ENCODE measurements around the gene MRPL41.

Gene MRPL41

DNA sequence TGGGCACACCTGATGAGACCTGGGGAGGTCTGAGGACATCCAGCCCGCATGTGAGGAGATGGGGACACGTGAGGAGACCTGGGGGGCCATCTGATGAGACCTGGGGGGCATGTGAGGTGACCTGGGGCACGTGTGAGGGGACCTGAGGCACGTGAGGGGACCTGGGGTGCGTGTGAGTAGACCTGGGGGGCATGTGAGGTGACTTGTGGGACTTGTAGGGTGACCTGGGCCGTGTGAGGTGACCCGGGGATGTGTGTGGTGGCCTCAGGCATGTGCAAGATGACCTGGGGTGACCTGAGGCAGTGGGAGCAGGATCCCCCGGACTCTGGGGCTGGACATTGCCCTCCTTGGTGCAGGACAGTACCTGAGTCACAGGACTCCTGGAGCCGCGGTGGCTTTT is 32.1 kb upstream of the MRPL41 start:
- Histone ChIP-seq H3K4me1 (ENCODE audit: insufficient read depth, low read length, poor library complexity, severe bottlenecking) (no peaks in the 10 kb centered on the region), H3K9me3 (ENCODE audit: insufficient read depth, low read depth, low read length) (no peaks in the 10 kb centered on the region), H3K9me2 (replicated peaks; ENCODE audit: low read depth, low read length) (no peaks in the 10 kb centered on the region), H3K36me3 (ENCODE audit: insufficient read depth, low read length) (no peaks in the 10 kb centered on the region), H3K79me2 (ENCODE audit: insufficient read depth, low read length) (no peaks in the 10 kb centered on the region), H3K27me3 (ENCODE audit: insufficient read depth, low read length, poor library complexity, severe bottlenecking) (no peaks in the 10 kb centered on the region), H3K4me3 (ENCODE audit: low read length, poor library complexity, severe bottlenecking) (no peak overlapping the region), H3K4me2 (ENCODE audit: low read depth, low read length, poor library complexity, severe bottlenecking) (no peak overlapping the region), H4K20me1 (ENCODE audit: insufficient read depth, low read length, poor library complexity, severe bottlenecking) (no peaks in the 10 kb centered on the region), H3F3A (ENCODE audit: low read depth) (no peaks in the 10 kb centered on the region; the same call in 1 of the 2 replicates), H2AFZ (ENCODE audit: low read length) (no peak overlapping the region), H3K9ac (ENCODE audit: low read depth, low read length, poor library complexity, severe bottlenecking) (no peak overlapping the region)
- TF ChIP-seq, protein P1, sequence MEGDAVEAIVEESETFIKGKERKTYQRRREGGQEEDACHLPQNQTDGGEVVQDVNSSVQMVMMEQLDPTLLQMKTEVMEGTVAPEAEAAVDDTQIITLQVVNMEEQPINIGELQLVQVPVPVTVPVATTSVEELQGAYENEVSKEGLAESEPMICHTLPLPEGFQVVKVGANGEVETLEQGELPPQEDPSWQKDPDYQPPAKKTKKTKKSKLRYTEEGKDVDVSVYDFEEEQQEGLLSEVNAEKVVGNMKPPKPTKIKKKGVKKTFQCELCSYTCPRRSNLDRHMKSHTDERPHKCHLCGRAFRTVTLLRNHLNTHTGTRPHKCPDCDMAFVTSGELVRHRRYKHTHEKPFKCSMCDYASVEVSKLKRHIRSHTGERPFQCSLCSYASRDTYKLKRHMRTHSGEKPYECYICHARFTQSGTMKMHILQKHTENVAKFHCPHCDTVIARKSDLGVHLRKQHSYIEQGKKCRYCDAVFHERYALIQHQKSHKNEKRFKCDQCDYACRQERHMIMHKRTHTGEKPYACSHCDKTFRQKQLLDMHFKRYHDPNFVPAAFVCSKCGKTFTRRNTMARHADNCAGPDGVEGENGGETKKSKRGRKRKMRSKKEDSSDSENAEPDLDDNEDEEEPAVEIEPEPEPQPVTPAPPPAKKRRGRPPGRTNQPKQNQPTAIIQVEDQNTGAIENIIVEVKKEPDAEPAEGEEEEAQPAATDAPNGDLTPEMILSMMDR (conservative IDR thresholded peaks at IDR 0.05; ENCODE audit: low read length), result no peak
- no peak for TF ChIP-seq EZH2phosphoT487 (IDR thresholded peaks at IDR 0.05; ENCODE audit: borderline replicate concordance)

DNA sequence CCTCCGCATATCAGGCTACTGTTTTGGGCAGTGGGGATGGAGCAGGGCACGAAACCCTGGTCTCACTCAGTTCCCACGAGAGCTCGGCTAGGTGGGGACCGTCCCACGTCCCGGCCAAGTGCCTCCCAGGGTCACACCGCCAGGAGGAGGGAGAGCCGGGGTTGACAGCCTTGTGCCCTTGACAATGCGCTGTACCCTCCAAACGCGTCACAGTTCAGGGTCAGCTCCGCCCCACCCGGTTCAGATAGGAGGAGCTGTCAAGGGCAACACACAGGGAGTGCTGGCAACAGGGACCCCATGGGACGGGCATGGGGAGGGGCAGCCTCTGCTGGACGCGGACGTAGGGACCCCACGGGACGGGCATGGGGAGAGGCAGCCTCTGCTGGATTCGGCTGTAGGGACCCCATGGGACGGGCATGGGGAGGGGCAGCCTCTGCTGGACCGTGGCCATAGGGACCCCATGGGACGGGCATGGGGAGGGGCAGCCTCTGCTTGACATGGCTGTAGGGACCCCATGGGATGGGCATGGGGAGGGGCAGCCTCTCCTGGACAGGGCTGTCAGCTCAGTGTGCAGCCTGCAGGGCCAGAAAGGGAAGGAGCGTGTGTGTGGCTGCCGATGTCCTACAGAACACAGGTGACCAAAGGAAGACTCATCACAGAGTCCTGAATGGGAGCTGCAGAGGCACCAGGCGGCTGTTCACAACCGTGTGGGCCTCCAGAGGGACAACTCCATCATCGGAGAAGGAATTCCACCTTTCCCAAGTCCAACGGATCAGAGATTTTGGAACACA is 30.9 kb upstream of the MRPL41 start:
- Histone ChIP-seq H3F3A (ENCODE audit: low read depth) (no peaks in the 10 kb centered on the region; the same call in 1 of the 2 replicates), H3K4me1 (ENCODE audit: insufficient read depth, low read length, poor library complexity, severe bottlenecking) (no peaks in the 10 kb centered on the region), H3K9me3 (ENCODE audit: insufficient read depth, low read depth, low read length) (no peaks in the 10 kb centered on the region), H3K27me3 (ENCODE audit: insufficient read depth, low read length, poor library complexity, severe bottlenecking) (no peaks in the 10 kb centered on the region), H3K9ac (ENCODE audit: low read depth, low read length, poor library complexity, severe bottlenecking) (no peak overlapping the region), H3K36me3 (ENCODE audit: insufficient read depth, low read length) (no peaks in the 10 kb centered on the region), H2AFZ (ENCODE audit: low read length) (no peak overlapping the region), H3K4me3 (ENCODE audit: low read length, poor library complexity, severe bottlenecking) (no peak overlapping the region), H4K20me1 (ENCODE audit: insufficient read depth, low read length, poor library complexity, severe bottlenecking) (no peaks in the 10 kb centered on the region), H3K9me2 (replicated peaks; ENCODE audit: low read depth, low read length) (no peaks in the 10 kb centered on the region), H3K79me2 (ENCODE audit: insufficient read depth, low read length) (no peaks in the 10 kb centered on the region), H3K4me2 (ENCODE audit: low read depth, low read length, poor library complexity, severe bottlenecking) (no peak overlapping the region)
- TF ChIP-seq, protein P1 (conservative IDR thresholded peaks at IDR 0.05; ENCODE audit: low read length), result no peak
- TF ChIP-seq EZH2phosphoT487 (IDR thresholded peaks at IDR 0.05; ENCODE audit: borderline replicate concordance), result no peak

DNA sequence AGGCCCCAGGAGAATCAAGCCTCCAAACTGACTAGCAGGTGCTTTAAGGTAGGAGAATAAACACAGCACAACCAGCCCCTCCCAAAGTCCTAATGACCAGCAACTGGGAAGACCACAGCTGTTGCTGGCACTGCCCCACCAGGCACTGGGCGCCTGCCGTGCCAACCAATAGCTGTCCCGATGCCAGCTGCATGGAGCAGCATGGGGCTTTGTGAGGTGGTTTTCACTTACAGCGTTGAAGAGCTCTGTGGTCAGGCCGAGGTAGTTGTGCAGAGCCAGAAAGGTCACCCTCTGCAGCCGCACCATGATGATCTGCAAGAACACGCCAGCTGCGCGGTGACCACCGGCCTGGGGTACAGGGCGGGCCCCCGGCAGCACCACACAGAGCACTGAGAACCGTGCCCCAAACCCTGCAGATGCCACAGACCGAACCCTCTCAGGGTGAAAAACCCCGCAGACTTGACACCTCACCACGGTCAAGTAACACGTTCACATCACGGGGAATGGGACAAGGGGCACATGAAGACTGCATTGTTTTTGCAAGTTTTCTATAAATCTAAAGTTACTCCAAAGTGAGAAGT is 30.2 kb upstream of the MRPL41 start:
- H3K9ac ChIP-seq (ENCODE audit: low read depth, low read length, poor library complexity, severe bottlenecking), result no peak overlapping the region
- no peaks in the 10 kb centered on the region for H3K36me3 ChIP-seq (ENCODE audit: insufficient read depth, low read length)
- no peaks in the 10 kb centered on the region; the same call in 1 of the 2 replicates for H3F3A ChIP-seq (ENCODE audit: low read depth)
- H3K79me2 ChIP-seq (ENCODE audit: insufficient read depth, low read length), result no peaks in the 10 kb centered on the region
- H4K20me1 ChIP-seq (ENCODE audit: insufficient read depth, low read length, poor library complexity, severe bottlenecking), result no peaks in the 10 kb centered on the region
- no peaks in the 10 kb centered on the region for H3K9me3 ChIP-seq (ENCODE audit: insufficient read depth, low read depth, low read length)
- TF ChIP-seq EZH2phosphoT487 (IDR thresholded peaks at IDR 0.05; ENCODE audit: borderline replicate concordance), result no peak
- TF ChIP-seq, protein P1 (conservative IDR thresholded peaks at IDR 0.05; ENCODE audit: low read length), result no peak
- no peaks in the 10 kb centered on the region for H3K9me2 ChIP-seq (replicated peaks; ENCODE audit: low read depth, low read length)
- no peak overlapping the region for H2AFZ ChIP-seq (ENCODE audit: low read length)
- H3K4me2 ChIP-seq (ENCODE audit: low read depth, low read length, poor library complexity, severe bottlenecking), result no peak overlapping the region
- H3K27me3 ChIP-seq (ENCODE audit: insufficient read depth, low read length, poor library complexity, severe bottlenecking), result no peaks in the 10 kb centered on the region
- no peaks in the 10 kb centered on the region for H3K4me1 ChIP-seq (ENCODE audit: insufficient read depth, low read length, poor library complexity, severe bottlenecking)
- no peak overlapping the region for H3K4me3 ChIP-seq (ENCODE audit: low read length, poor library complexity, severe bottlenecking)

All from Loucy (cell line).